H9 (cell line): Measurements from ENCODE around the gene GAMT. TPM values are rescaled to one million over a fixed set of nuclear protein-coding genes. Genes with fewer than 3 reads are reported as not detected.

Experiments
- DNase-seq: peaks from one replicate; pipeline ENCODE4 v3.0.0-alpha.2; 2017
- H2AFZ ChIP-seq: one replicate; pipeline ENCODE4 v1.6.1; 2013; ENCODE audit warnings: mild to moderate bottlenecking, low read length, control low read depth, moderate library complexity
- H2AK5ac ChIP-seq: 2 replicates; pipeline ENCODE4 v1.6.1; 2013; ENCODE audit warnings: low read length, control low read depth, mixed read lengths; ENCODE audit not compliant: insufficient read length
- H2BK120ac ChIP-seq: one replicate; pipeline ENCODE4 v1.6.1; 2013; ENCODE audit warnings: low read depth, mild to moderate bottlenecking, low read length, control low read depth, inconsistent platforms; ENCODE audit not compliant: poor library complexity, severe bottlenecking
- H2BK12ac ChIP-seq: 2 replicates; pipeline ENCODE4 v1.6.1; 2013; ENCODE audit warnings: low read length, control low read depth, mixed read lengths, low read depth; ENCODE audit not compliant: insufficient read length
- H2BK15ac ChIP-seq: 2 replicates; pipeline ENCODE4 v1.6.1; 2013; ENCODE audit warnings: low read depth, low read length, control low read depth
- H2BK20ac ChIP-seq: one replicate; pipeline ENCODE4 v1.6.1; 2013; ENCODE audit warnings: low read depth, mild to moderate bottlenecking, low read length, control low read depth, inconsistent platforms; ENCODE audit not compliant: poor library complexity, severe bottlenecking
- H2BK5ac ChIP-seq: 2 replicates; pipeline ENCODE4 v1.6.1; 2013; ENCODE audit warnings: low read length, control low read depth, mixed read lengths; ENCODE audit not compliant: insufficient read length
- H3K14ac ChIP-seq: 2 replicates; pipeline ENCODE4 v1.6.1; 2013; ENCODE audit warnings: low read length, control low read depth; ENCODE audit not compliant: insufficient read depth
- H3K18ac ChIP-seq: 2 replicates; pipeline ENCODE4 v1.6.1; 2013; ENCODE audit warnings: low read depth, mild to moderate bottlenecking, mixed read lengths, low read length, control low read depth; ENCODE audit not compliant: insufficient read length
- H3K23ac ChIP-seq: 2 replicates; pipeline ENCODE4 v1.6.1; 2013; ENCODE audit warnings: low read length, control low read depth, mixed read lengths, low read depth; ENCODE audit not compliant: insufficient read length
- H3K23me2 ChIP-seq: 2 replicates; pipeline ENCODE4 v1.6.1; 2013; ENCODE audit warnings: low read depth, mild to moderate bottlenecking, mixed read lengths, low read length, control low read depth; ENCODE audit not compliant: insufficient read length, poor library complexity, severe bottlenecking
- H3K27ac ChIP-seq: 2 replicates; pipeline ENCODE4 v1.5.1; 2013; ENCODE audit warnings: low read length, control low read depth, mixed read lengths, low read depth; ENCODE audit not compliant: insufficient read length
- H3K27me3 ChIP-seq: 2 replicates; pipeline ENCODE4 v1.6.1; 2013; ENCODE audit warnings: low read length, control low read depth, inconsistent platforms; ENCODE audit not compliant: insufficient read depth
- H3K4ac ChIP-seq: 2 replicates; pipeline ENCODE4 v1.6.1; 2013; ENCODE audit warnings: low read depth, mild to moderate bottlenecking, control low read depth, inconsistent platforms, low read length, moderate library complexity
- H3K4me1 ChIP-seq: 2 replicates; pipeline ENCODE4 v1.6.1; 2013; ENCODE audit warnings: low read length, control low read depth, inconsistent platforms; ENCODE audit not compliant: insufficient read depth
- H3K4me2 ChIP-seq: 2 replicates; pipeline ENCODE4 v1.6.1; 2013; ENCODE audit warnings: low read length, control low read depth, mixed read lengths; ENCODE audit not compliant: insufficient read length, insufficient read depth
- H3K56ac ChIP-seq: 2 replicates; pipeline ENCODE4 v1.6.1; 2013; ENCODE audit warnings: low read depth, mild to moderate bottlenecking, mixed read lengths, low read length, control low read depth; ENCODE audit not compliant: insufficient read length
- H3K79me1 ChIP-seq: 2 replicates; pipeline ENCODE4 v1.6.1; 2013; ENCODE audit warnings: low read depth, mild to moderate bottlenecking, moderate library complexity, low read length, control low read depth, inconsistent platforms; ENCODE audit not compliant: insufficient read depth, poor library complexity, severe bottlenecking
- H3K79me2 ChIP-seq: 2 replicates; pipeline ENCODE4 v1.6.1; 2013; ENCODE audit warnings: low read length, control low read depth, inconsistent platforms; ENCODE audit not compliant: insufficient read depth
- H3K9ac ChIP-seq: 2 replicates; pipeline ENCODE4 v1.6.1; 2013; ENCODE audit warnings: low read length, control low read depth, mixed read lengths; ENCODE audit not compliant: insufficient read length; ENCODE audit errors: extremely low read depth
- H3K9me3 ChIP-seq: one replicate; pipeline ENCODE4 v1.6.1; 2013; ENCODE audit warnings: low read depth, low read length, inconsistent platforms; ENCODE audit not compliant: control insufficient read depth
- H3T11ph ChIP-seq: one replicate; pipeline ENCODE4 v1.6.1; 2013; ENCODE audit warnings: mild to moderate bottlenecking, low read length, control low read depth, inconsistent platforms
- H4K20me1 ChIP-seq: one replicate; pipeline ENCODE4 v1.6.1; 2013; ENCODE audit not compliant: control insufficient read depth, insufficient read length, insufficient read depth
- H4K5ac ChIP-seq: 2 replicates; pipeline ENCODE4 v1.6.1; 2013; ENCODE audit warnings: low read depth, mild to moderate bottlenecking, mixed read lengths, low read length, control low read depth; ENCODE audit not compliant: insufficient read length
- H4K8ac ChIP-seq: replicated peaks from 2 replicates; pipeline ENCODE4 v1.6.1; 2013; ENCODE audit warnings: low read length, control low read depth, mixed read lengths, low read depth; ENCODE audit not compliant: insufficient read length
- H4K91ac ChIP-seq: 2 replicates; pipeline ENCODE4 v1.6.1; 2013; ENCODE audit warnings: low read depth, mild to moderate bottlenecking, moderate library complexity, mixed read lengths, low read length, control low read depth; ENCODE audit not compliant: insufficient read length
- H3K27ac Mint-ChIP-seq, 3 experiments: 2 replicates in 2 of 3; 3 replicates in 1 of 3; pipeline ENCODE4 v1.8.0; 2020 to 2021; ENCODE audit warnings: mixed read lengths in 3 of 3, mild to moderate bottlenecking in 1 of 3, moderate library complexity in 1 of 3
- H3K27me3 Mint-ChIP-seq: 2 replicates; pipeline ENCODE4 v1.8.0; 2021; ENCODE audit warnings: low read depth, mild to moderate bottlenecking, moderate library complexity, mixed read lengths
- H3K36me3 Mint-ChIP-seq, 3 experiments: 2 replicates in 2 of 3; 3 replicates in 1 of 3; pipeline ENCODE4 v1.8.0; 2020 to 2021; ENCODE audit warnings: low read depth in 3 of 3, mixed read lengths in 3 of 3; ENCODE audit not compliant: insufficient read depth in 1 of 3
- H3K4me1 Mint-ChIP-seq, 2 experiments: 2 replicates each; pipeline ENCODE4 v1.8.0; 2020; ENCODE audit warnings: mixed read lengths in 2 of 2
- H3K4me3 Mint-ChIP-seq, 2 experiments: 2 replicates in 1 of 2; 3 replicates in 1 of 2; pipeline ENCODE4 v1.8.0; 2020 to 2021; ENCODE audit warnings: mild to moderate bottlenecking in 2 of 2, mixed read lengths in 2 of 2, moderate library complexity in 1 of 2
- H3K9me3 Mint-ChIP-seq, 2 experiments: 2 replicates in 1 of 2; 3 replicates in 1 of 2; pipeline ENCODE4 v1.8.0; 2020; ENCODE audit warnings: mild to moderate bottlenecking in 2 of 2, mixed read lengths in 2 of 2, moderate library complexity in 1 of 2
- CTCF ChIP-seq: fragments of 200-600 bp; sonication (generic); conservative IDR thresholded peaks from 3 replicates; pipeline ENCODE4 v1.8.0; 2021; ENCODE audit warnings: antibody characterized with exemption, mild to moderate bottlenecking
- WGBS: extraction: QIAGEN DNeasy Blood & Tissue Kit; methylation state at CpG from one replicate; pipeline ENCODE4 v1.1.7; 2013; ENCODE audit warnings: missing lambda C conversion rate, low lambda C conversion rate, mixed read lengths; ENCODE audit not compliant: insufficient read length; ENCODE audit errors: extremely low coverage; 5-methylcytosine and 5-hydroxymethylcytosine counted together
- total RNA-seq: library from RNA; stranded (reverse); gene quantifications from 2 replicates; pipeline ENCODE4 v1.2.1, GENCODE V29; 2021

The GAMT gene
- total RNA-seq, 1 experiment from 2014 or later: 26.6 TPM

GRCh38 chr19:1410789-1411188 lies 9.4 kb upstream of the GAMT start:
- WGBS: no CpG with 5 or more reads among the region's 9 CpGs
- H3K27me3 Mint-ChIP-seq: 0 out of 2 replicates have a peak, but pooled peaks cover 1% of the 10 kb centered on the region
- Histone ChIP-seq H3K23me2 (peaks cover 6% of the 10 kb centered on the region), H3K18ac (no peak overlapping the region), H2BK20ac (no peak overlapping the region), H3K79me1 (no peaks in the 10 kb centered on the region), H3K9me3 (no peaks in the 10 kb centered on the region), H2AFZ (no peak overlapping the region), H3T11ph (no peak overlapping the region), H3K9ac (no peak overlapping the region), H3K4ac (no peak overlapping the region), H3K27me3 (no peaks in the 10 kb centered on the region), H3K14ac (no peak overlapping the region), H4K5ac (no peak overlapping the region), H2BK5ac (no peak overlapping the region), H2BK15ac (no peak overlapping the region), H3K4me2 (no peak overlapping the region), H4K8ac (no peak overlapping the region), H3K79me2 (peaks cover 61% of the 10 kb centered on the region), H2BK120ac (no peak overlapping the region), H4K20me1 (no peaks in the 10 kb centered on the region), H2AK5ac (no peak overlapping the region), H3K56ac (no peak overlapping the region), H3K27ac (no peak overlapping the region), H3K4me1 (no peaks in the 10 kb centered on the region; the same call in 1 of the 2 replicates), H4K91ac (no peak overlapping the region), H2BK12ac (no peak overlapping the region), H3K23ac (no peak overlapping the region)
- H3K4me3 Mint-ChIP-seq: peak overlapping the region; percentile 14 to 21
- H3K4me1 Mint-ChIP-seq: peaks cover 45 to 51% of the 10 kb centered on the region in 2 experiments
- peaks cover 0 to 2% of the 10 kb centered on the region in 2 experiments; a peak in 1 of 5 replicates for H3K9me3 Mint-ChIP-seq
- H3K36me3 Mint-ChIP-seq: peaks cover 16 to 43% (median 35%) of the 10 kb centered on the region in 3 experiments
- DNase-seq: no peak
- peak overlapping the region; percentile 38 to 97 (median 60) for H3K27ac Mint-ChIP-seq
- no peak for TF ChIP-seq CTCF
